Activated CD4-positive, alpha-beta T cell treated with anti-CD3 and anti-CD28 coated beads for 4 hours (primary cell): ENCODE data around the gene DDX60.
"Not testable (repeated sequence)": the region's sequence is repeated elsewhere in the genome, so short reads cannot be mapped to it uniquely, and the experiment has no call there.

Experiments used
- DNase-seq, 2 donors: peaks; one replicate each; pipeline ENCODE4 v3.0.0-alpha.2; 2020

Gene DDX60

DNA sequence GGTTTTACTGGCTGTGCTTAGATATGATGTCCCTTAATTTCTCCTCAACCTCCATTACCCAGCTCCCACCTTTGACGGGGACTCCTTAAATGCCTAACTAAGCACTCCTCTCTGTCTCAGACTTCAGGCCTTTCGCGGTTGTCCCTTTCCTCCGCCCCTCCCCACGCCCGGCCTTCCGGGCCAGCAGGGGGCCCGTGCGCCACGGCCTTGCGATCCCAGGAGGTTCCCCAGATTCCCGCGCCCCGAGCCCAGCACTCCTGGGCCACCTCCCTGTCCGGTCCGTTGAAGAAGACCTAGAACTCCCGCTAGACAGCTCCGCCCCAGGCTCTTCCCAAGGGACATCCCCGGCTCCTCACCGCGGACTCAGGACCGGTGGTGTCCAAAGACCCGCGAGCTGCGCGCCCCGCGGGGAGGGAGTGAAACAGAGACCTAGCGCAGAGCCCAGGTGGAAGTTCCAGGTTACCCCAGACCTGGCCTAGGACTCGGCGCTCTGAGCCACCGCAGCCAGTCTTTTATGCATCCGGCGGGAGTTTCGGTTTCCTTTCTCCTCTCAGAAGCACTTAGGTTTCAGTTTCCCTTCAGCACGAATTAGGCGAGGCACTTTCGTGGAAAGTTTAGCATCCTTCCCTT, at the start of gene DDX60:
Gene DDX60, minus strand, starts transcription at position 487 of the 630 bp plus-strand sequence. CDS start 7,493 bp downstream, outside the sequence.
- DNase-seq: peak; percentile 84 to 87

DNA sequence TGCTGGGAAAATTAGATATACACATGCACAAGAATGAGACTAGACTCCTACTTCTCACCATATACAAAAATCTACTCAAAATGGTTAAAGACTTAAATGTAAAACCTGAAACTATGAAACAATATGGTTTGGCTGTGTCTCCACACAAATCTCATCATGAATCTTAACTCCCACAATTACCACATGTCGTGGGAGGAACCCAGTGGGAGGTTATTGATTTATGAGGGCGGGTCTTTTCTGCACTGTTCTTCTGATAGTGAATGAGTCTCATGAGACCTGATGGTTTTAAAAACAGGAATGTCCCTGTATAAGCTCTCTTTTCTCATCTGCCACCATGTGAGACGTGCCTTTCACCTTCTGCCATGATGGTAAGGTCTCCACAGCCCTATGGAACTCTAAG, 48.5 kb upstream of the DDX60 start:
- DNase-seq: no peak

- DNase-seq: no peak
Measured at GRCh38 chr4:168362025-168362401, 43.5 kb upstream of the DDX60 start.

DNA sequence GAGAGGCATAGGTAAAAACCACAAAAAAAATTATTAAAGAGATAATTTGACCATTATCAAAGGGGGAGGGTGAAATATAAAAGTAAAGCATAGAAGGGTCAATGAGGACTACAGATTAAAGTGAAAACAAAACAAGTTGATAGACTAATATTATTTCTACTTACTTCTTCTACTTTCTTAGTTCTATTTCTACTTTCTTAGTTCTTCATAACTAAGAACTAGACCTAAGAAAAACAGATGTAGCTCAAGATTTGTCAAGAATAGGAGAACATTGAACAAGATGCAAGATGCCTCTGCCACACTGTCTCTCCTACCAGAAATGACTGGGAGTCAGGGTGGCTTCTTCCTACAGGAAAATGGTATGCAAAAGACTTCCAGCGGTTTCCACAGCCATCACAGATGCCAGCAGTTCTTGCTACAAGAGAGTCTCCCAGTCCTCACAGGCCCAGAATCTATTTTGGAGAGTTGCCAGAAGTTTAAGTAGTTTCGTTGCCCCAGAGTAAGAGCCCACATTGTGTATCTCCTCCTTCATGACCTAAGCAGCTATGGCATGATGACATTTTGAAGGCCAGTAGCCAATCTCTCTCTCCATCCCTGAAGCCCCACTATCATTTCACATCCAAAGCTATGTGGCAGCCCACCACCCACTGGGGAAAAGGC, 42.9 kb upstream of the DDX60 start:
- no peak for DNase-seq

GRCh38 chr4:168360271-168360670, 41.7 kb upstream of the DDX60 start:
- no peak for DNase-seq

DNA sequence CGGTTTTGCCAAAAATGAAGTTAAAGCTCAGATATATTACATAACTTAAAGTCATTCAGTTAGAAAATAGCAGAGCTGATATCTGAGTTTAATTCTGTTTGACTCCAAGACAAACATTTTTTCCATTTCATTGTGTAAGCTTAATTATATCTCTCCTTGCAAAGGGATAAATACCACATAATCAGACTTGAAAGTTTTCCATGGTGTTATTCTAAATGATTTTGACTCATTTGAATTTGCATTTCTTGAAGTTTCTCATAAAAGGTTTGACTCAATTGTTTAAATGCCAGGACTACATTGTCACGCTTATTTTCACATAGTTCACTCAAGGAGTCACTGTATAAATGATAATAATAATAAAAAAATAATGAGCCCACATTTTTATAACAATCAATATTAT, 39.4 kb upstream of the DDX60 start:
- DNase-seq: no peak

DNA sequence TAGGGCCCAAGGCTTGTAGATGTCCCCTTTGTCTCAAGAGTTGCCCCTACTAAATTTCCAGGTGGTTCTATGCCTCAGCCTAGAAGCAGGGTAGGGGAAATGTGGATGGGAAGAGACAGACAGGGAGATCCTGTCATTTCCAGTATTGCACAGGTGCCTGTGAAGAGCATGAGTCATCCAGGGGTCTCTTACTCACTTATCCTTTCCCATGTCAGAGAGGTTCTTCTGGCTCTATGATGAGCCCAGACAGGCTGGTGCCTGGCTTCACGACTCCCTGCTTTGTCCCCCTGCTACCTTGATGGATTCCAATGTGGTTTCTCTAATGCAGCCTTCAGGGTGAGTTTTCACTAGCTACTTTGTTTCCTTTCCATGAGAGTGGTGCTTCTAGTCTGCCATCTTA, 35.2 kb upstream of the DDX60 start:
- DNase-seq: no peak

GRCh38 chr4:168337550-168337940, 19.0 kb upstream of the DDX60 start:
- no peak for DNase-seq

DNA sequence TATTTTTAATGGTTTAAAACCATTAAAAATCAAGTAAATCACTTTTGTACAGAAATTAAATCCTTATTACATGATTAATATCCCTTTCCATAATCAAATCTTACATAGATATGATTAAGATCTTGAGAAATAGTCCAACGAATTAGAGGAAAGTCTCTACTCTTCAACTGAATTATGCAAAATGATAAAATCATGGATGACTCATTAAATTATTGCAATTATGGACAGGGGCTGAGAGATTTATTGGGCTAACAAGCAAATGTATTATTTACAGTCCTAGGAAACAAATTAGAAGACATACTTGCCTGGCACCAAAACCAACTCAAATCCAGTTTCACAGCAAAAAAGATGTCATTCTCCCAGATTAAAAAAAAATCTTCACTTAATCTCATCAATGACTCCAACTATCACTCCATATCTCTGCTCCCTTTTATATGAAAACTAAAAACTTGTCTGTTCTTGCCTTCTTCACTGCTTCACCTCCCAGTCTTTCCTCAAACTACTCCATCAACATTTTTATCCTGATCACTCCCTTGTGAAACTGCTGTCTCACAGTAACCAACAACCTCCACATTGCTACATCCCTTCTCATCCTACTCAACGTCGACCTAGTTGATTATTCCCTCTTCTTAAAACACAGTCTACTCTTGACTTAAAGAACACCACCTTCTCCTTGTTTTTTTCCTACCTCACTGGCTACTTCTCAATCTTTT, 18.4 kb upstream of the DDX60 start:
- DNase-seq: no peak

DNA sequence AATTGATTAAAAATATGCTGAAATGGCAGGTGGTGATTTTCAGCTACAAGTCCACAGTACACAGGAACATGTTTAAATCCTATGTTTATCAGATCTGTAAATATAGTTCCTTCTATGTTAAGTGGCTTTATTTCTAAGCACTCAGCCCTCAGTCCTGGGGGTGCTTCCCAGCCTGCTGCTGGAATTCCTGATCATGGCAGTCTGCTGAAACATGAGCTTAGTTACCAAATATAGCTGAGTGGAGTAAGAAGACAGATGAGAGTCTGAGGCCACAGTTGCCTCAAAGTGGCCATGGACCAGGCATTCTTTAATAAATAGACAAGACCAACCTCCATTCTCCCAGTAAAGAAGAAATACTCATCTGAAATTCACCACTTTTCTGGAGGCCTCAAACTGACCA, 17.1 kb upstream of the DDX60 start:
- no peak for DNase-seq

DNA sequence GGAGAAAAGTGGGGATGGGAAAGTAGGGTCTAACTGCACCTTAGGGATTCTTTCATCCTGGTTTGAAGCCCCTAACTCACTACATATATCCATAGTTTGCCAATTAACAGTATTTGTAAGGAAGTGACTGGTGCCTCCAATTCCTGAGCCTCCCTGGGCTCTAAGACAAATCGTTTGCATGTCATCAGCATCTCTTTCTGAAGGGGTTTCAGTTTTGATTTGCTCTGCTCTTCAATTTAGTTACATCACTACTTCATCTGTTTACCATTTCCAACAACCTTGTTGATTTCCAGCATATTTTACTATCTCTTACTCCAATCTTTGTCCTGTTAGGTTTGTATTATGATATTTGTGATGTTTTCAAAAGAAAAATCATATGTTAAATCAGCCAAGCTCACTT, 15.5 kb upstream of the DDX60 start:
- no peak for DNase-seq

GRCh38 chr4:168330575-168330974, 12.0 kb upstream of the DDX60 start:
- DNase-seq: not testable (repeated sequence)

DNA sequence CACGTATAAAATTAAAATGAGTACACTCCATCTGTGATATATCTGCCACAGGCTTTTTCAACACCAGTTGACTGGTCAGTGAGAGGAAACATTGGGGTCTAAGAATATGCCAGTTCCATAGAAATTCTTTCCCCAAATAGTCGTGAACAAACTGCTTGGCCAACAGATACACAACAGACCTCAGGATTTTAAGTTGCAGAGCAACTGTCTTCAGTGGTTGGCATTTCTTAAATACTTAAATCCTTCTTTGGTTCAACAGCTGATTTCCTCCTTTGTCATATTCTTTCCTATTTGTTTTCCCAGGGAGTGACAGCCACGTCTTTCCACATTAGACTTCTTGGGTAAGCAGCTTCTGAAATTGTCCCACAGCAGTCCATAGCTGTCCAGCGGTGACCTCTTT, 7.0 kb upstream of the DDX60 start:
- no peak for DNase-seq

DNA sequence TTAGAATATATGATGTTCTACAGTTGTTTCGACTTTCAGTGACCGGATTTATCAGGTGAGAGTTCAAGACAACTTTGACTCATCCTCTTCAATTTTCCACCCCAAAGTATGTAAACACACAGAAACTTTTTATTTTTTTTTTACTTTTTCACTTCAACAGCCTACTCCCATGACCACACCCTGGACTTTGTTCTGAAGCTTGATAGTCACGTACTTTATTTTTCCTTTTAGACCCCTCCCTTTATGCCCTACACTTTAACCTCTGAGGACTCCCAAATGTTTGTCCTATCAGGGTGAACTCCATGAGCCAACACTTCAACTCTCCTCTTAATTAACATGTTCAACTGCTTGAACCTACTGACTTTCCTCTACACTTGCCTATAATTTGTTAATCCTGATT, 2.5 kb upstream of the DDX60 start:
- DNase-seq: no peak

GRCh38 chr4:168319486-168320019, 1.0 kb upstream of the DDX60 start:
- DNase-seq: no peak

DNA sequence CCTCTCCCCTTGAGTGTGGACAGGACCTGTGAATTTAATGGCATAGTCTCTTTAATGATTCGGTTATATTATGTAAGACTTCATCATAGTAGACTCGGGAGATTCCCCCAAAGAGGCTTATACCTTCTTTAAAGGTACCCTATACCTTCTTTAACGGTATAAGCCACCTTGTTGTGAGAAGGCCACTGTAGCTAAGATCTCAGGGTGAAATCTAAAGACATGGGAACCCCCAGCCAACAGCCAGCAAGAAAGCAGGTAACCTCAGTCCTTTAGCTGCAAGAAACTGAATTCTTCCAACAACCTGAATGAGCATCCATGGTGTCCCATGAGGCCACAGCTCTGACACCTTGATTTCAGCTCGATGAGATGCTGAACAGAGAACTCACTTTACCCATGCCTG, 931 bp downstream of the DDX60 start:
- peak in 1 of 2 donors; percentile 1 for DNase-seq

GRCh38 chr4:168309781-168310180, 8.8 kb downstream of the DDX60 start:
- DNase-seq: no peak

DNA sequence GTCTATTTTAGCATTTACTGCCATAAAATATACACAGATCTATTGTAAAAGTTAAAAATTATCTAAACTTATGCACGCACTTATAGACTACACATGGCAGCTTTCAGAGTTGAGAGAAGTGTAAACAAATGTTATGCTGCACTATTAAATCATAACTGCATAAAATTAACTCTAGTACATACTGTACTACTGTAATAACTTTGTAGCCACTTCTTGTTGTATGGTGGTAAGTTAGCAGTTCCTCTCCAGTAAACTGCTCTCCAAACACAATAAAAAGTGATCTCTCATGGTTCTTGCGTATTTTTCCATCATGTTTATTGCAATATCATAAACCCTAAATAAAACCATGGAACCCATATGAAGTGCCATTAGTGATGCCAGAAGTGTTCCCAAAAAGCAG, 9.6 kb downstream of the DDX60 start:
- DNase-seq: no peak

DNA sequence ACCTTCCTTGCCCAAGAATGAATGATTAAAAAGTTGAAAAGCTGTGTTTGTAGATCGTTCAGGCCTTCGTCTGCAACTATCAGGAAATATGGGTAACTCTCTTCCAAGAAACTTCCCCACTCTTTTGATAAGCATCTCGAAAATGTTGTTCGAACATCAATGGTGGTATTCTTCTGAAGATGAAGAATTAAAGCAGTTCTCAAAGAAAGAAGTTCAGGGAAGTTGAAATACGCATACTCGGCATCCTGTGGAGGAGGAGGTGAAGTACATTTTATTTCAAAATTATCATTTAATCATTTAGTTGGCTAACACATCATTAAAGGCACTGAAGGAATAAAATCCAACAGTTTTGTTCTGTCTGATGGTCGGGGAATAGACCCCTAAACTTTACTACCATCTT, 12.1 kb downstream of the DDX60 start:
- no peak for DNase-seq

DNA sequence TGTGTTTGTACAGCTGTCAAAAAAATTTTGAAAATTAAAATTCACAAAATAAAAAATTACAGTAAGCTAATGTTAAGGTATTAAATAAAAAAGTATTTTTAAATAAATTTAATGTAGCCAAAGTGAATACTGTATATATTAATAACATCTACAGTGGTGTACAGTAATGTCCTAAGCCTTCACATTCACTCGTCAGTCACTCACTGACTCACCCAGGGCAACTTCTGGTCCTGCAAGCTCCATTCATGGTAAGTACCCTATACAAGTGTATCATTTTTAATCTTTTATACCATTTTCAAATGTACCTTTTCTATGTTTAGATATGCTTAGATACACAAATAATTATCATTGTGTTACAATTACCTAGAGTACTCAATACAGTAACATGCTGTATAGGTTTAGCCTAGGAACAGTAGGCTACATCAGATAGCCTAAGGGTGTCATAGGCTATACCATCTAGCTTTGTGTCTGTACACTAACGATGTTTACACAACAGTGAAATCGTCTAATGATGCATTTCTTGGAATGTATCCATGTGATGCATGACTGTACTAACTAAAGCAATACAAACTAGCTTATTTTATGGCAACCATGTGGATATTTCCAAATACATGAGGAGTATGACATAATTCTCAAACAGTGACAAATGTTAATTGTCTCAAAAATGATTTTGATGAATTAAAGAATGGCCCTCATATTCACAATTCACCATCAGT, 13.7 kb downstream of the DDX60 start:
- no peak for DNase-seq

DNA sequence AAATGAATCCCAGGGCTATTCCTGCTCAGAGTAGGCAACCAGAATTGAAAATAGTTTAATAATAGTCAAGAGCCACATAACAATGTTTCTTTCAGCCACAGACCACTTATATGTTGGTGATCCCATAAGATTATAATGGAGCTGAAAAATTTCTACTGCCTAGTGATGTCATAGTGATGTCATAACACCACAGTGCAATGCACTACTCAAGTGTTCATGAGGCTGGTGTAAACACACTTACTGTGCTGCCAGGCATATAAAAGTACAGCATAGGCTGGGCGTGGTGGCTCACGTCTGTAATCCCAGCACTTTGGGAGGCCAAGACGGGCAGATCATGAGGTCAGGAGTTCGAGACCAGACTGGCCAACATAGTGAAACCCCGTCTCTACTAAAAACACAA, 15.1 kb downstream of the DDX60 start:
- DNase-seq: not testable (repeated sequence)

DNA sequence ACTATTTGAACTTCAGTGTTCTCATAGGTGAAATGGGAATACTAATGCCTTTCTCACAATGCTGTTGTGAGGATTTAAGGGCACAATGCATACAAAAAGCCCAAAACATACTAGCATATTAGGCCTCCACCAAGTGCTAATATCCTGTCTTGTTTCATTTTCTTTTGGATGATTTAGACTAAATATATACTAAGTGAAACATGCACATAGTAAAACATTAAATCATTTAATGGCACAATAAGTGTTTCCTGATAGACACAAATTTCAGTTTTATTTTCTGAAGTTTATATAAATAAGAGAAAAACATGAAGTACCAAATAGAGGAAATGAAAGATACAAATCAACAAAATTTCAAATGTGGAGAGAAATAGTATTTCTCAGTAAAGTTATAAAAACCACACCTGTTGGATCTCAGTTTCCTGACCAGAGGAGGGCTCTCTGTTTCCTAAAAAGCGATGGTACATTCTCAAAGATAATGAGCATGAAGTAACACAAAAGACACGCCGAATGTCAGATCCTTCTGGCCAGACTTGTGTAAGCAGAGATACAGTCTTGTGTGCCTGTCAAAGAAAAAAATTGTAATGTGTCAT, 25.1 kb downstream of the DDX60 start:
- DNase-seq: no peak

DNA sequence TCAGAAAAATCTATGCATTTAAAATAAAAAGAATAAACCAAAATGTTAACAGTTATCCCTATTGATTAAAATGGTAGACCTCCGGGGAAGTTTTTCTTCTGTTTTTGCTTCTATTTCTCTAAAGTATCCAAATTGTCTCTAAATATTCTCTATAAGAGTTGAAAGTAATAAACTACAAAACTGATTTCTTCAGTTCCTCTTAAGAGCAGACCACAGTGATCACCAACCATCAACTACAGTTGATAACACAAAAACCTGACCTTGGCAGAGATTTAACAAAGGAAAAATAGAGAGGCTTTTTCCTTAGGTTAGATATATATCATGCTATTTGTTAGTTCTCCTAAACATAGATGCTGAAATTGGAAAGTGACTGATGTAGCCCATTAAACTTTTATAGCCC, 27.3 kb downstream of the DDX60 start:
- DNase-seq: no peak
